GM18907 (cell line): ENCODE measurements around the gene CDC5L.
A peak's percentile ranks its signal among the peaks of the same experiment; 100 is the strongest.

Experiments used
- ATAC-seq: cut with Tn5 transposase; IDR thresholded peaks from one replicate; pipeline ENCODE4 v1.9.1; 2021; ENCODE audit warnings: mild to moderate bottlenecking, moderate library complexity; ENCODE audit not compliant: unreplicated experiment

Gene CDC5L

GRCh38 chr6:44473393-44474189 lies 86.1 kb downstream of the CDC5L start:
- ATAC-seq = no peak

GRCh38 chr6:44474190-44474631 lies 86.7 kb downstream of the CDC5L start:
- no peak for ATAC-seq

GRCh38 chr6:44474643-44475042 lies 87.1 kb downstream of the CDC5L start:
- no peak for ATAC-seq

GRCh38 chr6:44475417-44475778 lies 87.9 kb downstream of the CDC5L start:
- peak; percentile 18 for ATAC-seq

- ATAC-seq = peak; percentile 65
These were observed 88.4 kb downstream of the CDC5L start for GRCh38 chr6:44475779-44476434.

GRCh38 chr6:44476849-44477248 lies 89.3 kb downstream of the CDC5L start:
- ATAC-seq = no peak

GRCh38 chr6:44477293-44477894 lies 89.9 kb downstream of the CDC5L start:
- ATAC-seq = no peak

GRCh38 chr6:44478158-44478557 lies 90.7 kb downstream of the CDC5L start:
- no peak for ATAC-seq

GRCh38 chr6:44478591-44479254 lies 91.2 kb downstream of the CDC5L start:
- ATAC-seq = no peak

GRCh38 chr6:44480097-44480541 lies 92.6 kb downstream of the CDC5L start:
- ATAC-seq = no peak

GRCh38 chr6:44481056-44481455 lies 93.5 kb downstream of the CDC5L start:
- no peak for ATAC-seq

- ATAC-seq = no peak
These were observed 94.3 kb downstream of the CDC5L start for GRCh38 chr6:44481760-44482159.

- no peak for ATAC-seq
These were observed 98.3 kb downstream of the CDC5L start for GRCh38 chr6:44485601-44486401.

- no peak for ATAC-seq
These were observed 99.5 kb downstream of the CDC5L start for GRCh38 chr6:44487002-44487401.

- no peak for ATAC-seq
These were observed 100.1 kb downstream of the CDC5L start for GRCh38 chr6:44487586-44487985.

GRCh38 chr6:44489910-44490604 lies 102.6 kb downstream of the CDC5L start:
- no peak for ATAC-seq

- ATAC-seq = no peak
These were observed 105.6 kb downstream of the CDC5L start for GRCh38 chr6:44493132-44493531.

GRCh38 chr6:44493593-44493992 lies 106.1 kb downstream of the CDC5L start:
- no peak for ATAC-seq

GRCh38 chr6:44494011-44494501 lies 106.5 kb downstream of the CDC5L start:
- ATAC-seq = no peak
